HepG2 (cell line): Measurements from ENCODE around the gene TEFM. TPM values are rescaled to one million over a fixed set of nuclear protein-coding genes. Genes with fewer than 3 reads are reported as not detected.
A peak's percentile ranks its signal among the peaks of the same experiment; 100 is the strongest.

Source experiments
- AHDC1 ChIP-seq: sonication (generic); formaldehyde crosslinking; IDR thresholded peaks from 2 replicates; pipeline ENCODE4 v1.5.1; 2020; ENCODE audit warnings: mild to moderate bottlenecking, missing genetic modification reagents, borderline replicate concordance
- FLYWCH1 ChIP-seq: sonication (generic); formaldehyde crosslinking; IDR thresholded peaks from 2 replicates; pipeline ENCODE4 v1.8.1; 2023; ENCODE audit warnings: mild to moderate bottlenecking, missing genetic modification reagents
- HIC2 ChIP-seq: sonication (generic); formaldehyde crosslinking; IDR thresholded peaks from 2 replicates; pipeline ENCODE4 v1.9.0; 2022; ENCODE audit warnings: low read depth, missing genetic modification reagents
- PRDM10 ChIP-seq: sonication (generic); formaldehyde crosslinking; IDR thresholded peaks from 2 replicates; pipeline ENCODE4 v1.4.0; 2020; ENCODE audit warnings: low read depth, missing genetic modification reagents
- SAP130 ChIP-seq: IDR thresholded peaks from 2 replicates; pipeline ENCODE4 v1.6.1; 2016; ENCODE audit warnings: low read depth
- SIN3B ChIP-seq: fragments of 150-350 bp; IDR thresholded peaks from 2 replicates; pipeline ENCODE4 v1.6.1; 2014; ENCODE audit warnings: low read length
- SUZ12 ChIP-seq: fragments of 150-350 bp; IDR thresholded peaks from 2 replicates; pipeline ENCODE4 v1.6.1; 2014; ENCODE audit warnings: low read depth, low read length
- TARDBP ChIP-seq: sonication (generic); formaldehyde crosslinking; IDR thresholded peaks from 2 replicates; pipeline ENCODE4 v1.8.0; 2022; ENCODE audit warnings: mild to moderate bottlenecking, missing genetic modification reagents
- ZBTB39 ChIP-seq: sonication (generic); formaldehyde crosslinking; IDR thresholded peaks from 2 replicates; pipeline ENCODE4 v1.5.0; 2020; ENCODE audit warnings: missing genetic modification reagents
- ZNF256 ChIP-seq: sonication (generic); formaldehyde crosslinking; conservative IDR thresholded peaks from 2 replicates; pipeline ENCODE4 v1.4.0; 2020; ENCODE audit warnings: missing genetic modification reagents
- polyA plus RNA-seq, 8 experiments: library from polyadenylated mRNA; depleted of rRNA in 3 of 8; stranded (reverse) in 7 of 8; unstranded in 1 of 8; fragments of >200 nt; fragmentation: Illumina TruSeq in 4 of 8; extraction: Trizol in 4 of 8; gene quantifications; 2 replicates each; pipeline versions ENCODE4 v1.2.1 to v1.2.3, GENCODE V29; 2011 to 2016; ENCODE audit warnings: low read depth in 4 of 8, missing spikeins in 1 of 8, mixed read lengths in 1 of 8; ENCODE audit not compliant: insufficient read depth in 1 of 8
- total RNA-seq, 5 experiments: library from RNA; depleted of rRNA; stranded (reverse); fragments of >200 nt; fragmentation: Illumina TruSeq; extraction: Trizol; gene quantifications; 2 replicates each; pipeline ENCODE4 v1.2.3, GENCODE V29; 2016; ENCODE audit warnings: low read depth in 1 of 5
- TF ChIP-seq, protein P1 (sequence below): sonication (generic); formaldehyde crosslinking; IDR thresholded peaks from 2 replicates; pipeline ENCODE4 v1.4.0; 2020; ENCODE audit warnings: missing genetic modification reagents, borderline replicate concordance

TEFM gene
- total and polyA plus RNA-seq, 2 of the 13 experiments (the other 11 are each of a cell fraction or from before 2014, with no cell fraction given), result 7.0 to 20.0 TPM

GRCh38 chr17:30906101-30906911, at the start of gene TEFM (continued):
- TF ChIP-seq ZBTB39 (CRISPR knock-in tag), result no peak
- 0 out of 2 replicates have a peak, but pooled peaks have one; percentile 37 for TF ChIP-seq FLYWCH1 (CRISPR knock-in tag)
- no peak for TF ChIP-seq SUZ12
- TF ChIP-seq PRDM10 (CRISPR knock-in tag), result peak; percentile 73; the same call in 1 of the 2 replicates
- no peak for TF ChIP-seq AHDC1 (CRISPR knock-in tag)
- TF ChIP-seq ZNF256 (CRISPR knock-in tag), result no peak; the same call in 1 of the 2 replicates
- peak; percentile 50 for TF ChIP-seq HIC2 (CRISPR knock-in tag)
- peak; percentile 97 for TF ChIP-seq SAP130 (CRISPR knock-in tag)
- TF ChIP-seq, protein P1, sequence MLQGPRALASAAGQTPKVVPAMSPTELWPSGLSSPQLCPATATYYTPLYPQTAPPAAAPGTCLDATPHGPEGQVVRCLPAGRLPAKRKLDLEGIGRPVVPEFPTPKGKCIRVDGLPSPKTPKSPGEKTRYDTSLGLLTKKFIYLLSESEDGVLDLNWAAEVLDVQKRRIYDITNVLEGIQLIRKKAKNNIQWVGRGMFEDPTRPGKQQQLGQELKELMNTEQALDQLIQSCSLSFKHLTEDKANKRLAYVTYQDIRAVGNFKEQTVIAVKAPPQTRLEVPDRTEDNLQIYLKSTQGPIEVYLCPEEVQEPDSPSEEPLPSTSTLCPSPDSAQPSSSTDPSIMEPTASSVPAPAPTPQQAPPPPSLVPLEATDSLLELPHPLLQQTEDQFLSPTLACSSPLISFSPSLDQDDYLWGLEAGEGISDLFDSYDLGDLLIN (CRISPR knock-in tag), result peak; percentile 81; the same call in 1 of the 2 replicates
- TF ChIP-seq TARDBP (CRISPR knock-in tag), result peak; percentile 94
- peak; percentile 89; the same call in 1 of the 2 replicates for TF ChIP-seq SIN3B
